HG02588 (cell line): ENCODE measurements around the gene SH3GL3.

Source experiments
- ATAC-seq: cut with Tn5 transposase; IDR thresholded peaks from one replicate; pipeline ENCODE4 v1.9.1; 2021; ENCODE audit warnings: mild to moderate bottlenecking, moderate library complexity; ENCODE audit not compliant: unreplicated experiment

Gene SH3GL3

DNA sequence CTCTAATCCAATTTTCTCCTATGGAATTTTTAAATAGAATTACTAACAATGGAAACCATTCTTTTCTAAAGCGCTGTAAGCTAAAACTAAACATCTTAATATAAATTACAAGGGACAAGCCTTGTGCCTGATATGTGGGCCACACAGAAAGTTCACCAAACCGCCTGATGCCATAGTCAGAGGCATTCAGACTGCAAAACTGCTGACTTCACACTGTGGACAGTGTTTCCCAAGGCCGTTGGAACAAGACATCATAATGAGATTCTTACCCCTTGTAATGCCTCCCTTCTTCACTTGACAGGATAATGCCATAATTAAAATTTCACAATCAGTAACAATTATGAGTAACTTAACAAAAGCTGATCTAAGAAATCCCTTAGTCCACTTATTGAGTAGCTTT, 14.9 kb downstream of the SH3GL3 start:
- ATAC-seq = no peak

DNA sequence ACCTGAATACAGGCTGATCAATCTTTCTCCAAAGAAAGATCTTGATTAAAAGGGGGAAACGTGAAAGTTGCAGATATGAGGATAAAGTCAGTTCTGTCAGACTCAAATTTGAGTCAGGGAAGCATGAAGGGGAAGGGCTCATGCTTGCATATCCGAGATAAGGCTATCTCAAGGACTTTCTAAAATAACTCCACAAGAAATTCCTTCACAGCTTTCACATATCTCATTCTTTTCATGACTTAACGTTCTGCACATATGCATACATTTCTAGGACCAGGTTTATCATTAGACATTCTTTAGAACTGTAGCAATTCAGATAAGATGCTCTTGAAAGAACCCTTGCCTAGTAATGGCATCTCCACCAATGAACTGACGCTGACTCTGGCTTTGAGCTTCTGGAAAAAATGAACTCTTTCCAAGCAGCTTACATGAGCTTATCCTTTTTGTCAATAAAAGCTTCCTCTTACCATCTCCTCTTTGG, 15.9 kb downstream of the SH3GL3 start:
- no peak for ATAC-seq

DNA sequence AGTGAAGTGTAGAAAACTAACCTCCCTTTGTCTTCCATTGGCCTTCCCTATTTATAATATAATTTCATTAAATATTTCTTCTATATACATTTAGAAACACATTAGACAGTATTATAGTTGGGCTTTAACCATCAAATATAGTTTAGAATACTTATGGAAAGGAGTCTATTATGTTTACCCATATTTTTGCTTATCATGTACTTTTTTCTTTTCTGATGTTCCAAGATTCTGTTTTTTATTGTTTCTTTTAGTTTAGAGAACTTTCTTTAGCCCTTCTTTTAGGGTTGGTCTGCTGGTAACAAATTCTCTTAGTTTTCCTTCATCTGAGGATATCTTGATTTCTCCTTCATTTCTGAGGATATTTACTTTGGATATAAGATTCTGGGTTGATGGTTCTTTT, 23.7 kb downstream of the SH3GL3 start:
- ATAC-seq = no peak

DNA sequence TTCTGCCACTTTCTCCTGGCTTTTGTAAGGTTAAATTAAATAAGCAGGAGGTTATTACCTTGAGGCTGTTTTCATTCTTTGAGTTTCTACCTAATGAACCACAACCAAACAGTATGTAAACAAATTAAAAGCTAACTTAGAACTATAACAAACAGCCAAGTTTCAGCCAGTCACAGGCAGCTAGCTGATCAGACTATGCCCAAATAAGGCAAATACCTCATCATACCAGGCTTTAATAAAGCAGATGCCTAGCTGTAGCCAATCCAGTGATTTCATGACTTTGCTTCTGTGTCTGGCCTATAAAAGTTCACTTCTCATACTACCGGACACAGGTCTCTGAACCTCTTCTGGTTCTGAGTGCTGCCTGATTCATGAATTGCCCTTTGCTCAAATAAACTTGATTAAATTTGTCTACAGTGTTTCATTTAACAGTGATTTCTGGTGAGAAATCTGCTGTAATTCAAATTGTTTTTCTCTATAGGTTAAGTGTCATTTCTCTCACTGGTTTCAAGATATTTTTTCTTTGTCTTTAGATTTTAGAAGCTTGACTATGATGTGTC, 24.2 kb downstream of the SH3GL3 start:
- no peak for ATAC-seq

DNA sequence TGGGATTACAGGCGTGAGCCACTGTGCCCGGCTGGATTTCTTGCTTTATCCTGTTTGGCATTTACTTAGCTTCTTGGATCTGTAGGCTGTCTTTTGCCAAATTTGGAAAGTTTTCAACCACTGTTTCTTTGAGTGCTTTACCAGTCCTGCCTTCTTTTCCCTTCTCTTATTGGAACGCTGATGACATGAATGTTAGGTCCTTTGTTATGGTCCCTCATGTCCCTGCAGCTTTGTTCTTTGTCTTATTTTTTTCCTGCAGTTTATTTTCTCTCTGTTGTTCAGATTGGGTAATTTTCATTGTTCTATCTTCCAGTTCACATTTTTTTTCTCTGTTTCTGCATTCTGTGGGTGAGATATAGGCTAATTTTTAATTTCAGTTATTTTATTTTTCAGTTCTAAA, 25.0 kb downstream of the SH3GL3 start:
- ATAC-seq = no peak

DNA sequence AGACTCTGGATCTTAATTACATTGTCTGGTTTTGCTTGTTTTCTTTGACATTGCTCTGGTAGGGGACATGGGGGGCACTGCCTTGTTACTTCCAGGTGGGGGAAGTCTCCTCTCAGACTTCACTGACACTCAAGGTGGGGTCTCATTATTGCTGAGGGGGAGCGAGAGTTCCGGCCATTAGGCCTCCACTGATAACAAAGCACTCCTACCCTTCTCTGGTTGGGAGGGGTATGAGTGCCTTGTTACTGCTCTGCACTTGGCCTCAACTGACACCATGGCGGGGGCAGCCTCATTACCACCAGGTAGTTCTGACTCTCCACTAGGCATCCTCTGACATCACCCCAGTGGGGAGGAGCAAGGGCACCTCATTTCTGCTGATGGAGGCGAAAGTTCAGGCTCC, 25.7 kb downstream of the SH3GL3 start:
- ATAC-seq = no peak

DNA sequence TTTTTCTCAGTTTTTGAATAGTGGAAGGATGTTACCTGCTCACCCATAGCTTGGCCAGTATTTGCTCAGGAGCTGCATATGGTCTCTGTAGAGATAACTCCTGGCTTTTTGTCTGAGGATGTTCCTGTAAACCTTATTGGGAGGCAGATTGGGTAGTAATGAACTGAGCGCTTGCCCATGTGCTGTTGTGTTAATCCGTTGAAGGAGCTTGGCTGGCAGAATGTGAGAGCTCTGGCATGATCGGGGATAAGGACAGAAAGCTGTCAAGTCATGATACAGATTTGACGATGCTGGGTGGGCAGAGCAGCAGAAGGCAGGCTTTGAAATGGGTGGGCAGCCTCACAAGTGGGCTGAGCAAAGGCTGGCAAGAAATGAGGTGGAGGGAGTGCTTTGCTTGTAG, 27.4 kb downstream of the SH3GL3 start:
- ATAC-seq = no peak

DNA sequence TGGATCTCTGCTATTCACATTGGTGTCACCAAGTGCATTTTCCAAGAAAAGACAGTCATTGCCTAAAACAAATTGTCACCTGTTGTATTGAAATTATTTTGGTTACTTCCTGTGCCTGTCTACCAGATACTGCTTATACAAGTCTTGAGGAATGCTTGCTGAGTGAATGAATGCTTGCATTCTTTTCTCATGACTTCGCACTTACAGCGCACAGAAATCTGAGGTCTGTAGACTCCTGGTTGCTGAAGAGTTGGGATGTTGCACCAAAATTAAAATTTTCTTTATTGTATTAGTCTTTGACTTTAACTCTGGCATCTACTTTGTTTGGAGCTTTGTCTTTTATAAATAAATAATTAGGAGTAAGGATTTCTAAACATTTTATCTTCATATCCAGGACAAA, 28.4 kb downstream of the SH3GL3 start:
- ATAC-seq = no peak

DNA sequence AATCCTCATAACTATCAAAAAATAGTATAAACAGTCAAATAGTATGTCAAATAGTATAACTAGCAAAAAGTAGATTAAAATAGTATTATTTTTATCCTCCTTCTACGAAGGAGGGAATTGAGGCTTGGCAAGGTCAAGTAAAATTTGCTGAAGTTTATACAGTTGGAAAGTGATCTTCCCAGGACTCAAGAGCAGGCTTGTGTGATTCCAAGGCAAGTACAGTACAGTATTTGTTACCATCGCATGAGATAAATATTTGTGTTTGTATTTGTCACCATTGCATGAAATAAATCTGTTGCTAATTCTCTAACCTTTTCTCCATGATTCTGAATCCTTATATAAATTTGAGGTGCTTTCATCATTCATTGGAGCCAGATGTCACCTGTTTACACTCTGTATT, 28.9 kb downstream of the SH3GL3 start:
- no peak for ATAC-seq

DNA sequence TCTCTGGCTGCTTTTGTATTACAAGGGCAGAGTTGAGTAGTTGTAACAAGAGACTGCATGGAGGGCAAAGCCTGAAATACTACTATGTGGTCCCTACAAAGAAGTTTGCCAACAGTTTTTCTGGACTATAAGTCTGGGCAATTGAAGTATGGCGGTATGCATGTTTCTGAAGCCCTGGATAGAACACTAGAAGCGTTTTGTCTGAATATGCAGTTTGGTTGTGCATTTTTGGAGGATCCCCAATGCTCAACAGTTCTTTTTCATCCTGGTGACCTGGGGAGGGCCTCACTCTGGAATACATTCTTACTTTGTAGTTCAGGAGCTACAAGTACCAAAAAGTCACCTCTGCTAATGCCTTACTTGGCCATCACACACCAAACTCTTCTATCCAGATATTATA, 29.6 kb downstream of the SH3GL3 start:
- no peak for ATAC-seq

DNA sequence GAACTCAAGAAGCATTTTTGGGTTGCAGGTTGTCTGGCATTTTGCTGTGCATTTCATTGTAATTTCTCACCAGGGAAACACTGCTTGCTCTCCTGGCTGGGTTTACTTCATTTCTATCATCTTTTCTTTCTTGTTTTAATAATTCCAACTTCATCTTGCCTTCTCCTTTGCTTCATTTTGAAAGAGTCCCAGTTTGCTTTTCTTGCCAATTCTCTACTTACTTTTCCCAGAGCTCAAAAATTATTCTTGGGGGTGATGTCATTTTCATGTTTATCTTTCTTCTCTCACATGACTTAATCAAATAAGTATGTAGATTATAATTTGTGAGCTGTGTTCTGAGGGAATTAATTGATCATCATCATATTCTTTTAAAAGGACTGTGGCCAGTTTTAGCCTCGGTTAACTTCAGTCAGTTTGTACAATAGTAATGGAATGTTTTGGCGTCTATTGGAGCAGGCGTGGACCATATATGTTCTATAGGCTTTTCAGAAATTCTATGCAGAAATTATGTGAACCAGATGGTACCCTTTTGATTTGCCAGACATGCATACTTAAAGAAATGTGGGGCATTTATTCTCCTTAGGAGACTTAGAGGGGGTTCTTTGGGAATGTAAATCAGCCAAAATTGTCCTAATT, 30.1 kb downstream of the SH3GL3 start:
- no peak for ATAC-seq

DNA sequence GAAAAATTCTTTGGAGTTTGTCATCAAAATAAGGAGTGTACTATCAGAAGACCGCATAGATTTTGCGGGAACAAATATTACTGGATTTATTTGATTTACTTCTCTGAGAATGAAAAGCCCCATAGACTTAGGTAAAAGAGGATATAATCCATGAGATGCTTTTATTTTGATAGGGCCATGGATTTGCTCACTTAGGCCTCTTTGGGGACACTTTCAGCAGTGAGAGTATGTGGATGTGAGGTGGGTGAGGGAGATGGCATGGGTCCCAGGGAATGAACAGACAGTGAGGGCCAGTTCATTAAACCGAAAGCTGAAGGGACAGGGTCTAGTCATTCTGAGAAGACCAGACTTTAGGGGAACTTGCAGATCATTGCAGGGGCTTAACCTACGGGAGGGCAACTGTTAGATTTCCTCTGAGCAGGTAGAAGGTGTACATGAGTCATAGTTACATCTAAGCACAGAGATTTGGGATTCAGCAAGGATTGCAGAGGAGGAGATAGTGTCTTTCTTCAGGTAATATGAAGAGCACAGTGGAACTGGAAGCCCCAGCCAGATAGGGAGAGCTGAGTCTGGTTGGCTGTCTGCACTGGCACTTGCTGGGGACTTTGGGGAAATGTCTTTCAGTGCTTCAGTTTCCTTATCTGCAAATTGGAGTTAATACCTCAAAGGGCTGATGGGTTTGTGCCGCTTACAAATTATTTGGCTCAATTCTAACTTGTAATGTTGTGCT, 30.8 kb downstream of the SH3GL3 start:
- no peak for ATAC-seq

DNA sequence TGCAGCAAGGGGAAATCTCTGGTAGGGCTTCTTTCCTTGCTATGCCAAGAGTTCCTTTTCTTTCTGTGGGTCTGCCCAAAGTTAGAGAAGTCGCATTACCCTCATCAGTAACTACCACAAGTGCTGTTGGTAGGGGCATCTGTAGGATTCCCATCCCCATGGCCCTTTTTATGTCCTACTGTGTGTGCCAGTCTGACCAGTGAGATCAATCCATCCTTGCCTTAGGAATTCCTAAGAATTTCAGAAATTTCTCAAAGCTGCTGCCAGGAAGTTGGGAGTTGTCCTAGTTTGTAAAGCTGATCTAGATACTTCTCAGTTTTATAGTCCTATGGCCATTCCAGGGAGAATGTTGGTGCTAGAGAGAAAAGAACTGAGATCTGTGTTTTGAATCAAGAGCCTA, 36.5 kb downstream of the SH3GL3 start:
- ATAC-seq = no peak

DNA sequence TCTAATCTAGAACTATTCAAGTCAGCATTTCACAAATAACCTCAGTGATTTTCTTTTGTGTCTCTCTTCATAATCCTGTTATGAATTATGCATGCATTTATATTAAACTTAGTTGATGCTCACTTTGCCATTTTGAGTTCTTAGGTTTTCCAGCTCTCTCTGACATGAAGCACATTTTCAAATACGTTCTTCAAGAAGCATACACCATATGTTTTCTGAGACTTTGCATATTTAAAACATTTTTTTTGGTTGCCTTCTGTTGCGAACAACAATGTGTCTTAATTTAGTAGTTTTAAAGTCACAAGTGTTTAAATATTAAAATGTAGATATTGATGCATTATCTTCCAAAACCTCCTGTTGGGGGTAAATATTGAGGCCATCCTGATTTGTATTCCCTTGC, 37.5 kb downstream of the SH3GL3 start:
- no peak for ATAC-seq

DNA sequence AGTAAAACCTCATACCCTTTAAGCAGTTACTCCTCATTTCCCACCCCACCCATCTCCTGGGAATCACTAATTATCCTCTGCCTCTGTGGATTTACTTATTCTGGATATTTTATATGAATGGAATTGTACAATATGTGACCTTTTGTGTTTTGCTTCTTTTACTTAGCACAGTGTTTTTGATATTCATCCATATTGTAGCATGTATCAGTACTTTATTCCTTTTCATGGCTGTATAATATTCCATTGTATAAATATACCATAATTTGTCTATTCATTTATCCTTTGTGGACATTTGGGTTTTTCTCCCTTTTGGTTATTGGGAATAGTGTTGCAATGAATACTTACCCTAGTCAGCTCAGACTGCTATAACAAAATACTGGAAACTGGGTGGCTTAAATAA, 39.2 kb downstream of the SH3GL3 start:
- no peak for ATAC-seq

DNA sequence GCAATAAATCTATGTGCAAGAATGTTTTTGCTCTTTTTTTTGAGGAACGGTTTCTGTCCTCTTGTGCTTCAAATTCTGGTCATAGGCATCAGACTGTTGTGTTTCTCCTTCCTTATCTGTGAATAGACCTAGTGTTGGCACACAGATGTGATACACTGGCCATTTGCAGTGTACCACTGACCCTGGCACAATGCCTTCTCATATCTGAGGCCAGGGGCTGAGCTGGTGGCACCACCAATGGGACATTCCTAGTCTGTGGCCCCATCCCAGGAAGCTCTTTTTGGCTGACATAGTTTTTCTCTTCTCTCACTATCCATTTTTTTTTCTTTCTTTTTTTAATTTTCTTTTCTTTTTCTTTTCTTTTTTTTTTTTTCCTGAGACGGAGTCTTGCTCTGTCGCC, 40.4 kb downstream of the SH3GL3 start:
- ATAC-seq = no peak

DNA sequence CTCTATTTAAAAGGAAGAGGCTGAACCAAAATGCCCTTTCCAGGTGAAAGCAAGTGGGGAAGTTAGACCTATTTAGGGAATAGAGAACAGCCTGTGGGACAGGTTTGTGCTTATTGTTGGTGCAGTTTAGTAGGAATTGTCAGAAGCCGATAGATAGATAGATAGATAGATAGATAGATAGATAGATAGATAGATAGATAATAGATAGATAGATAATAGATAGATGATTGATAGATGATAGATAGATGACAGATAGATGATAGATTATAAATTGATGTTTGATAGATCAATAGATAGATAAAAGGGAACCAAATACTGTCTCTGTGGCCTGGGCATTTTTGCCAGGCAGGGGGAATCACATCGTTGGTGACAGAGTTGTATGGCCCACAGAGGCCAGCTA, 42.5 kb downstream of the SH3GL3 start:
- no peak for ATAC-seq

DNA sequence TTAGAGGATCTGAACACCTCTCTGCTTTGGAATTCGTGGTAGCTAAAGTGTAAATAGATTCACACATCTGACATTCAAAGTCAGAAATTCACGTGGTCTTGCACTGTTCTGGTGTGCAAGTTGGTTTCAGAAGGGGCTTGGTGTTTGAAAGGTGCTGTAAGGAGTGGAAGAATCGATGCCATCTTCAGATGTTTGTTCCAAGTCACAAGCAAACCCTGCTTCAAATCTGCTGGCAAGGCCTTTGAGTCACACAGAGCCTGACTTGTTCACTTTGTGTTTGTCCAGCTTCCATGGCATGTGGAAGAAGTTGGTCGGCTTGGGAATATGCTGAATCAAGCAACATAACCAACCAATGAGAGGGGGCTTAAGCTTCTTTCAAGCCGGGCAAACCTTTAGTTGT, 44.3 kb downstream of the SH3GL3 start:
- no peak for ATAC-seq

DNA sequence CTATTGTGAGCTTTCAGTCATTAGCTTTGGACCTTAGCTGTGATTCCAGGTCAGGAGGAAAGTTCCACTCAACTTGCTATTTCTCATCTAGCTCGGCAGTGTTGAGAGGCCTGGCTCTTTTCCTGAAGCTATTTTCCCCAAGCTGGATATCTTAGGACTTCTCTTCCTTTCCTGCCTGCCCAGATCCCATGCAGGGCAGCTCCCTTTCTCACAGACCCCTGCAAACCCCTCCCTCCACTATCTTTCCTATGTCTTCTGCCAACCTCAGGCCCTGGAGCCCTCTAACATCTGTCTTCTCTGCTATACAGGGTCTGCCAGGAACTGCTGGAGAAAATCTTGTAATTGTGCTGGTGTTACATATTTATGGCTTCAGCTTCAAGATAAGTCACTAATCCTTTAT, 49.6 kb downstream of the SH3GL3 start:
- ATAC-seq = no peak

DNA sequence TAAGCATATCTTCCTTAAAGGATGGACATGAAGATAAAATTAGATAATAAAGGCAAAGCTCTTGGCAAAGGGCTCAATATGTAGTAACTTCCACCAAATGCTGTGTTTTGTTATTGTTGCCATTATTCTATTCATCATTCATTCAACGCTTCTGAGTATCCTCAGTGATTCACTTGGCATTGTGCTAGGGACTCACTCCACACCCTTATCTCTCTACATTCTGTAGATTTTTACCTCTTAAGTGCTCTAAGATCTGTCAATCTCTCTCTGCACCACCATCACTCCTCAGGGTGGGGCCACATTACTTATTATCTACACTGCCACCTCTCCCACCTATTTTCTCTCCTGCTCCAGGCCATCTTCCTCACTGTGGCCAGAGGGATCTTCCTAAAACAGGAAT, 51.2 kb downstream of the SH3GL3 start:
- no peak for ATAC-seq

DNA sequence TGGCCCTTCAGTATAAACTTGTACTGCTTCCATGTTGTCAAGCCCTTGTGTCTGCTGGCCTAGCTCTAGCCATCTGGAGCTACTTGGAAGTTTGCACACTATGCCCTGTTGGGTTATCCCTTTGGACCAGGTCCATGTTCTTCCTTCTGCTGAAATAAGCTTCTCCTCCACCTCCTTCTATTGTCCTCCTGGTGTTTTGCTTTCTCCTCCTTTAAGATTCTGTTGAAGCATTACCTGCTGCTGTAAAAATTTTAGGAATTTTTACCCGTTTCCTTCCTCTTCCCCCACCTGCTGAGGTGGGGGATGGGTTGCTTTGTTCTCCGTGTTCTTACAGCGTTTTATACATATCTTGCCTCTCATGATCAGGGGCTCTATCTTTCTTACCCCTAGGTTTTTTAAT, 51.7 kb downstream of the SH3GL3 start:
- no peak for ATAC-seq

DNA sequence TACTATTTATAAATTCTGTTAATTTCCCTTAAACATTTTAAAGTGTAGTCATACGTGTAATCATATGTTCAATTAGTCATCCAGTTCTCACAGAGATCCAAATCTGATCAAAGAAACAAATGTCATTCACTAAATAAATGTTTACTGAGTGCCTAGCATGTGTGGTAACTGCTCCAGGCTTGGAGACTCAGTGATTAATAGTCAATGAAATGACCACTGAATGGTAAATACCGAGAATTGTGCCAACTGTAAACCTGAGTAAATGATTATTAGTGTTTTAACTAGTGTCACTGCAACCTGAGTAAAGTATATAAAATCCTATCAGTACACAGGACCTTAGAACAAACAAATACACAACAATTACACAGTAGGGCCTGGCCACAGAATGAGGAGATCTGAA, 52.3 kb downstream of the SH3GL3 start:
- ATAC-seq = no peak
